Neural cell (in vitro differentiated cells): ENCODE results near the gene ISCU. TPM values are rescaled to one million over a fixed set of nuclear protein-coding genes. Genes with fewer than 3 reads are reported as not detected.

ENCODE experiments used
- H2AFZ ChIP-seq: fragments of 200-600, 300-800 bp; sonication (generic), shearing (Covaris generic); 2 replicates; pipeline ENCODE4 v1.6.0; 2014; ENCODE audit warnings: low read depth, mild to moderate bottlenecking, antibody characterized with exemption, low read length, moderate library complexity
- H3F3A ChIP-seq: fragments of 200-600 bp; shearing (Covaris generic); 2 replicates; pipeline ENCODE4 v1.6.1; 2016; ENCODE audit warnings: mild to moderate bottlenecking, moderate library complexity, mixed read lengths, antibody characterized with exemption, low read length; ENCODE audit not compliant: insufficient read depth, poor library complexity, severe bottlenecking
- H3K27ac ChIP-seq: fragments of 200-600, 300-800 bp; sonication (generic), shearing (Covaris generic); 2 replicates; pipeline ENCODE4 v1.5.1; 2014; ENCODE audit warnings: mild to moderate bottlenecking, low read length, moderate library complexity
- H3K27me3 ChIP-seq: fragments of 300-800, 200-600 bp; sonication (generic), shearing (Covaris generic); 2 replicates; pipeline ENCODE4 v1.6.0; 2014; ENCODE audit warnings: mild to moderate bottlenecking, low read depth, low read length, moderate library complexity; ENCODE audit not compliant: insufficient read depth
- H3K36me3 ChIP-seq: fragments of 300-800, 200-600 bp; sonication (generic), shearing (Covaris generic); 2 replicates; pipeline ENCODE4 v1.5.1; 2014; ENCODE audit warnings: mild to moderate bottlenecking, antibody characterized with exemption, low read length, moderate library complexity; ENCODE audit not compliant: insufficient read depth
- H3K4me2 ChIP-seq: fragments of 300-800, 200-600 bp; sonication (generic), shearing (Covaris generic); 2 replicates; pipeline ENCODE4 v1.6.0; 2014; ENCODE audit warnings: mild to moderate bottlenecking, low read length
- H3K4me3 ChIP-seq: fragments of 300-800, 200-600 bp; sonication (generic), shearing (Covaris generic); 2 replicates; pipeline ENCODE4 v1.5.1; 2014; ENCODE audit warnings: mild to moderate bottlenecking, low read length, moderate library complexity
- H3K79me2 ChIP-seq: fragments of 200-600 bp; shearing (Covaris generic); replicated peaks from 2 replicates; pipeline ENCODE4 v1.6.0; 2014; ENCODE audit warnings: mild to moderate bottlenecking, low read length, moderate library complexity; ENCODE audit not compliant: insufficient read depth
- H3K9ac ChIP-seq: fragments of 300-800, 200-600 bp; sonication (generic), shearing (Covaris generic); 2 replicates; pipeline ENCODE4 v1.6.1; 2016; ENCODE audit warnings: mild to moderate bottlenecking, low read length, mixed read lengths
- H3K9me2 ChIP-seq: fragments of 200-600 bp; shearing (Covaris generic); 2 replicates; pipeline ENCODE4 v1.6.1; 2016; ENCODE audit warnings: mild to moderate bottlenecking, low read length, mixed read lengths; ENCODE audit not compliant: insufficient read depth
- H3K9me3 ChIP-seq: fragments of 200-600, 300-800 bp; sonication (generic), shearing (Covaris generic); 2 replicates; pipeline ENCODE4 v1.6.1; 2016; ENCODE audit warnings: mild to moderate bottlenecking, mixed run types, low read length, moderate library complexity, mixed read lengths
- H4K20me1 ChIP-seq: fragments of 200-600 bp; shearing (Covaris generic); 2 replicates; pipeline ENCODE4 v1.6.1; 2016; ENCODE audit warnings: mild to moderate bottlenecking, mixed run types; ENCODE audit not compliant: insufficient read depth
- CTCF ChIP-seq: fragments of 450-650 bp; IDR thresholded peaks from 2 replicates; pipeline ENCODE4 v1.5.1; 2014; ENCODE audit warnings: antibody characterized with exemption, mild to moderate bottlenecking, moderate library complexity; ENCODE audit not compliant: poor library complexity, severe bottlenecking
- EP300 ChIP-seq: fragments of 450-650 bp; conservative IDR thresholded peaks from 2 replicates; pipeline ENCODE4 v1.6.1; 2014; ENCODE audit warnings: antibody characterized with exemption, mild to moderate bottlenecking, moderate library complexity; ENCODE audit not compliant: poor library complexity, severe bottlenecking
- EZH2 ChIP-seq: fragments of 200-600, 300-800 bp; shearing (Covaris generic), sonication (generic); IDR thresholded peaks from 2 replicates; pipeline ENCODE4 v1.6.1; 2014; ENCODE audit warnings: antibody characterized with exemption, low read length, borderline replicate concordance, mild to moderate bottlenecking; ENCODE audit not compliant: insufficient read depth, poor library complexity, severe bottlenecking
- MXI1 ChIP-seq: fragments of 450-650 bp; conservative IDR thresholded peaks from 2 replicates; pipeline ENCODE4 v1.6.1; 2014; ENCODE audit warnings: antibody characterized with exemption, mild to moderate bottlenecking; ENCODE audit not compliant: poor library complexity, severe bottlenecking
- POLR2AphosphoS5 ChIP-seq: IDR thresholded peaks from 2 replicates; pipeline ENCODE4 v1.6.1; 2012
- RAD21 ChIP-seq: fragments of 450-650 bp; conservative IDR thresholded peaks from 2 replicates; pipeline ENCODE4 v1.6.1; 2014; ENCODE audit warnings: antibody characterized with exemption, mild to moderate bottlenecking, moderate library complexity
- SMC3 ChIP-seq: fragments of 450-650 bp; conservative IDR thresholded peaks from 2 replicates; pipeline ENCODE4 v1.6.1; 2014; ENCODE audit warnings: antibody characterized with exemption, mild to moderate bottlenecking, moderate library complexity; ENCODE audit not compliant: poor library complexity
- TAF1 ChIP-seq: IDR thresholded peaks from 2 replicates; pipeline ENCODE4 v1.6.1; 2012; ENCODE audit warnings: low read depth
- polyA plus RNA-seq: library from polyadenylated mRNA; depleted of rRNA; stranded (reverse); fragments of >200 nt; gene quantifications from 2 replicates; pipeline ENCODE4 v1.2.3, GENCODE V29; 2014
- TF ChIP-seq, protein P1 (sequence below): IDR thresholded peaks from 2 replicates; pipeline ENCODE4 v1.6.1; 2012; ENCODE audit warnings: borderline replicate concordance

Gene ISCU
- polyA plus RNA-seq, 1 donor from 2014 or later, result 164 TPM

DNA sequence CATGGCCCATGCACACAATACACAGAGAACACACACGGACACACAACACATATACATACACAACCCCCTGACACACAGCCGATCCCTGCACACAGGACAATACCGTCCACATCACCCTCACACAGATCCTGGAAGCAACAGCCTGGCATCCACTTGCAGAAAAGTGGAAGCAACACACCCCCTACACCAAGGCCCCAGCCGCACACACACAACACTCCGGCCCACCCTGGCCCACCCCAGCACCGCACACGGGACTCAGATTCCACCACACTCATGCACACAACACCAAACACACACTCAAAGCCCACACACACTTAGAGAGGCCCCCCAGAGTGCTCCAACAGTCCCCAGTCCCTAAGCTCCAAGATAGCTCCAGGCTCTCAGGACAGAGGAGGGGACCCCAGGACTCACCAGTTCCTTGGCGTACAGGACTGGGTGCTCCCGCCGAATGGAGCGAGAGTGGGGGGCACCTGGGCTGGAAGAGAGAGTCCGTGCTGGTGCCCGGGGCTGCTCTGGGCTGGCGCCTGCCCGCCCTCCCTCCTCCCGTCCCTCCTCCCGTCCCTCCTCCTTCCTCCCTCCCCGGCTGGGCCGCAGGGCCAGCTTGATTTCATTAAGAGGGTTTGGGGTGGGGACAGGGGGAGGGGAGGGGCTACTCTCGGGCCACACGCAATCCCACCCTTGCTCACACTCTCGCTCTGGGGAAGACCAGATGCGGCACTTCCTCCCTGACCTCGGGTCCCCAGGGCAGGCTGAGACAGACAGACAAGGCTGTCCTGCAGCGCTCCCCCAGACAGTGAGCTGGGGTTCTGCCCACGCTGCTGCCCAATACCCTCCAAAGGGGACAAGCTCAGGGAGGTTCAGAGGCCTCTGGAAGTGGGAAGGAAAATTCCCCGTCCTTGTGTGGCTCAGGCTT, 35.4 kb downstream of the ISCU start, which contains the start of gene TMEM119:
TMEM119 (minus strand) TSS at position 526 of the 913 bp plus-strand sequence. CDS start 5,701 bp downstream, outside the sequence.
- H3K4me3 ChIP-seq, result no peak within 1 kb of the TSS
- H3K36me3 ChIP-seq, result no peaks in the 10 kb centered on the region
- no peaks in the 10 kb centered on the region for H3K9me2 ChIP-seq
- H3K27me3 ChIP-seq, result no peaks in the 10 kb centered on the region
- no peak within 1 kb of the TSS for H2AFZ ChIP-seq
- TF ChIP-seq RAD21 (no peak), SMC3 (no peak)
- no peaks in the 10 kb centered on the region for H3F3A ChIP-seq
- no peak within 1 kb of the TSS for H3K27ac ChIP-seq
- H3K9ac ChIP-seq, result no peak within 1 kb of the TSS
- H3K79me2 ChIP-seq, result no peaks in the 10 kb centered on the region
- H4K20me1 ChIP-seq, result no peaks in the 10 kb centered on the region
- H3K4me2 ChIP-seq, result no peak within 1 kb of the TSS
- no peaks in the 10 kb centered on the region for H3K9me3 ChIP-seq

DNA sequence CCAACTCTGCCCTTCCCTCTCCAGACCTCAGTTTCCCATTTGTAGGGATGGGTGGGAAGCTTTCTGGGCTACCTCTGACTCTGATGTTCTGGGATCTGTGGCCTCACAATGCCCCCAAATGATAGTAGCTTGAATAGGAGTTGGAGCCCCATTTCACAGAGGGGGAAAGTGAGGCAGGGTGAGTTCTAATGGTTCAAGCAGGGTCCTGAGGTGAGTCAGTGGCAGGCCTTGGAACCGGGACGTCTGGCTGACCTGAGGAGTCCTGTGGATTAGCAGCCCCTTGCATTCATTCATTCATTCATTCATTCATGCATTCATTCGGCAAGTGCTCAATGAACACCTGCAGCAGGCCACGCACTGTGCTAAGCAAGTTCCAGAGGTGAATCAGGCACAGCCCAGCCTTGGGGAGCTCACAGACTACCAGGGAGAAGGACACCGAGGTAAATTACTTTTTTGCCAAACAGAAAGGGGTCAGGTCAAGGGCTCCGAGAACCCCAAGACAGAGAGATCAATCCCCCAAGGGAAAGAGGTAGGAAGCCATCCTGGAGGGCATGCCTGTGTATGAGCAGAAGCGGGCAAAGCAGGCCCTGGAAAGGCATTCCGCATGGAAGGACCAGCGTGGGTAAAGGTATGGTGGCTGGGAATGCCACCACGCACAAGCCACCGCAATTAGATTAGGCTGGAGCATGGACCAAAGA, 36.3 kb downstream of the ISCU start:
- Histone ChIP-seq H3K9me3 (no peaks in the 10 kb centered on the region), H3K4me2 (no peak overlapping the region), H3K27ac (no peak overlapping the region), H3K36me3 (no peaks in the 10 kb centered on the region), H3K9ac (no peak overlapping the region), H4K20me1 (no peaks in the 10 kb centered on the region), H3K79me2 (no peaks in the 10 kb centered on the region), H3K9me2 (no peaks in the 10 kb centered on the region), H2AFZ (no peak overlapping the region), H3K27me3 (no peaks in the 10 kb centered on the region), H3K4me3 (no peak overlapping the region), H3F3A (no peaks in the 10 kb centered on the region)
- TF ChIP-seq SMC3 (no peak), TAF1 (no peak)

- no peaks in the 10 kb centered on the region for H4K20me1 ChIP-seq
- H3K9me3 ChIP-seq, result no peaks in the 10 kb centered on the region
- H3K9ac ChIP-seq, result no peak overlapping the region
- H3K4me2 ChIP-seq, result no peak overlapping the region
- H3K79me2 ChIP-seq, result no peaks in the 10 kb centered on the region
- H3K9me2 ChIP-seq, result no peaks in the 10 kb centered on the region
- no peak overlapping the region for H2AFZ ChIP-seq
- H3K4me3 ChIP-seq, result no peak overlapping the region
- no peaks in the 10 kb centered on the region for H3F3A ChIP-seq
- H3K27ac ChIP-seq, result no peak overlapping the region
- no peaks in the 10 kb centered on the region for H3K27me3 ChIP-seq
- TF ChIP-seq EZH2 (no peak), SMC3 (no peak), POLR2AphosphoS5 (no peak), EP300 (no peak), TAF1 (no peak), MXI1 (no peak), CTCF (no peak), RAD21 (no peak)
- TF ChIP-seq, protein P1, sequence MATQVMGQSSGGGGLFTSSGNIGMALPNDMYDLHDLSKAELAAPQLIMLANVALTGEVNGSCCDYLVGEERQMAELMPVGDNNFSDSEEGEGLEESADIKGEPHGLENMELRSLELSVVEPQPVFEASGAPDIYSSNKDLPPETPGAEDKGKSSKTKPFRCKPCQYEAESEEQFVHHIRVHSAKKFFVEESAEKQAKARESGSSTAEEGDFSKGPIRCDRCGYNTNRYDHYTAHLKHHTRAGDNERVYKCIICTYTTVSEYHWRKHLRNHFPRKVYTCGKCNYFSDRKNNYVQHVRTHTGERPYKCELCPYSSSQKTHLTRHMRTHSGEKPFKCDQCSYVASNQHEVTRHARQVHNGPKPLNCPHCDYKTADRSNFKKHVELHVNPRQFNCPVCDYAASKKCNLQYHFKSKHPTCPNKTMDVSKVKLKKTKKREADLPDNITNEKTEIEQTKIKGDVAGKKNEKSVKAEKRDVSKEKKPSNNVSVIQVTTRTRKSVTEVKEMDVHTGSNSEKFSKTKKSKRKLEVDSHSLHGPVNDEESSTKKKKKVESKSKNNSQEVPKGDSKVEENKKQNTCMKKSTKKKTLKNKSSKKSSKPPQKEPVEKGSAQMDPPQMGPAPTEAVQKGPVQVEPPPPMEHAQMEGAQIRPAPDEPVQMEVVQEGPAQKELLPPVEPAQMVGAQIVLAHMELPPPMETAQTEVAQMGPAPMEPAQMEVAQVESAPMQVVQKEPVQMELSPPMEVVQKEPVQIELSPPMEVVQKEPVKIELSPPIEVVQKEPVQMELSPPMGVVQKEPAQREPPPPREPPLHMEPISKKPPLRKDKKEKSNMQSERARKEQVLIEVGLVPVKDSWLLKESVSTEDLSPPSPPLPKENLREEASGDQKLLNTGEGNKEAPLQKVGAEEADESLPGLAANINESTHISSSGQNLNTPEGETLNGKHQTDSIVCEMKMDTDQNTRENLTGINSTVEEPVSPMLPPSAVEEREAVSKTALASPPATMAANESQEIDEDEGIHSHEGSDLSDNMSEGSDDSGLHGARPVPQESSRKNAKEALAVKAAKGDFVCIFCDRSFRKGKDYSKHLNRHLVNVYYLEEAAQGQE, result no peak
- H3K36me3 ChIP-seq, result no peaks in the 10 kb centered on the region
Measured at GRCh38 chr12:108599541-108599940, 37.1 kb downstream of the ISCU start.
